GM12891 (cell line): ENCODE data around the gene NHLRC1.

Experiments
- POLR2A ChIP-seq: IDR thresholded peaks from 2 replicates; pipeline ENCODE4 v1.6.1; 2011; ENCODE audit warnings: low read depth, low read length, control low read depth
- POLR2AphosphoS5 ChIP-seq: IDR thresholded peaks from 2 replicates; pipeline ENCODE4 v1.6.1; 2011; ENCODE audit warnings: low read depth, low read length, control low read depth
- POU2F2 ChIP-seq: IDR thresholded peaks from 2 replicates; pipeline ENCODE4 v1.6.1; 2011; ENCODE audit warnings: low read depth, mild to moderate bottlenecking, control low read depth, low read length, moderate library complexity
- SPI1 ChIP-seq: IDR thresholded peaks from 2 replicates; pipeline ENCODE4 v1.6.1; 2011; ENCODE audit warnings: low read depth, low read length, control low read depth
- TAF1 ChIP-seq: IDR thresholded peaks from 2 replicates; pipeline ENCODE4 v1.6.1; 2011; ENCODE audit warnings: low read depth, low read length, control low read depth

DNA sequence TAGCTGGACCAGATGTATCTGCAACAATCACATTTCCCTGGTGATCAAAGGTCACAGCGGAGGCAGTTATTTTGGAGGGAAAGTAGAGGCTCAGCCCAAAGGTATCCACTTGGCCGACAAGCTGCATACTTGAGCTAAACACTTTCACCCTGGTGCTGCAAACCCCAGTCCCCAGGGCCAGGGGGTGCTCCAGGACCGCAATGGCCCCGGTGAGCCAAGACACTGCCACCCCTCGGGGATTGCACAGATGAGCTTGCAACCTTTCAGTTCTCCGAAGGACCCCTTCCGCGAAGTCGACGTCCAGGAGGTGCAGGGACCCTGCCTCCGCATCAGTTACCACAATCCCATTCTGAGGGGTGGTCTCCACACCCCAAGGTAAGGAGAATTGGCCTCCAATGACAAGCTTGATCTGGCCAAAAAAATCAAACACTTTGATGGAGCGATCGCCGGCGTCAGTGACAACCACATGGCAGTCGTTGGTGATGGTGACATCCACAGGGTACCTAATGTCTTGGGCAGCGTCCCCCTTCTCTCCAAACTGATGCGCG lies 823 bp downstream of the NHLRC1 start:
- no peak for TF ChIP-seq POLR2A
- no peak for TF ChIP-seq TAF1
- no peak for TF ChIP-seq POLR2AphosphoS5
- TF ChIP-seq SPI1, result no peak
- TF ChIP-seq POU2F2, result no peak
